ENCODE results near the gene ANKRD24.
"Not testable (repeated sequence)": the region's sequence is repeated elsewhere in the genome, so short reads cannot be mapped to it uniquely, and the experiment has no call there.

ANKRD24 gene

DNA sequence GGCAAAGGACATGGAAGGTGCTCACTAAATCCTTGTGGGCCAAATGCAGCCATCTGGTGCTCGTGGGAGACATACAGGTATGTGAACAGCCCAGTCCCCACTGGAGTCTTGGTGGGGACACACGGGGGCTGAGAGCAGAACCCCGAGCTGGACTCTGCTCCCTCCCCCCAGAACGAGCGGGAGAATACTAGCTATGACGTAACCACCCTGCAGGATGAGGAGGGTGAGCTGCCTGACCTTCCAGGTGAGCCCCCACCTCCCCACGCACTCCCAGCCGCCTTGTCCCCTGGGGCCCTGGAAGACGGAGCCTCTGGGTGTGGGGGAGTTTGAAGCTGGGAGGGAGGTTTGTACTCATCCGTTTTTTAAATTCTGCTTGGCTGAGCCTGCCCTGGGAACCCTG is 33.3 kb downstream of the ANKRD24 start:
- no peak overlapping the region for H3K27ac ChIP-seq
- TF ChIP-seq CTCF (IDR thresholded peaks at IDR 0.05) (no peak), ZFX (IDR thresholded peaks at IDR 0.05; ENCODE audit: borderline replicate concordance) (no peak)

GRCh38 chr19:4216846-4217245 is 34.4 kb downstream of the ANKRD24 start:
- no peak for TF ChIP-seq ZFX (IDR thresholded peaks at IDR 0.05; ENCODE audit: borderline replicate concordance)
- TF ChIP-seq CTCF (IDR thresholded peaks at IDR 0.05) = no peak
- H3K27ac ChIP-seq = no peak overlapping the region

DNA sequence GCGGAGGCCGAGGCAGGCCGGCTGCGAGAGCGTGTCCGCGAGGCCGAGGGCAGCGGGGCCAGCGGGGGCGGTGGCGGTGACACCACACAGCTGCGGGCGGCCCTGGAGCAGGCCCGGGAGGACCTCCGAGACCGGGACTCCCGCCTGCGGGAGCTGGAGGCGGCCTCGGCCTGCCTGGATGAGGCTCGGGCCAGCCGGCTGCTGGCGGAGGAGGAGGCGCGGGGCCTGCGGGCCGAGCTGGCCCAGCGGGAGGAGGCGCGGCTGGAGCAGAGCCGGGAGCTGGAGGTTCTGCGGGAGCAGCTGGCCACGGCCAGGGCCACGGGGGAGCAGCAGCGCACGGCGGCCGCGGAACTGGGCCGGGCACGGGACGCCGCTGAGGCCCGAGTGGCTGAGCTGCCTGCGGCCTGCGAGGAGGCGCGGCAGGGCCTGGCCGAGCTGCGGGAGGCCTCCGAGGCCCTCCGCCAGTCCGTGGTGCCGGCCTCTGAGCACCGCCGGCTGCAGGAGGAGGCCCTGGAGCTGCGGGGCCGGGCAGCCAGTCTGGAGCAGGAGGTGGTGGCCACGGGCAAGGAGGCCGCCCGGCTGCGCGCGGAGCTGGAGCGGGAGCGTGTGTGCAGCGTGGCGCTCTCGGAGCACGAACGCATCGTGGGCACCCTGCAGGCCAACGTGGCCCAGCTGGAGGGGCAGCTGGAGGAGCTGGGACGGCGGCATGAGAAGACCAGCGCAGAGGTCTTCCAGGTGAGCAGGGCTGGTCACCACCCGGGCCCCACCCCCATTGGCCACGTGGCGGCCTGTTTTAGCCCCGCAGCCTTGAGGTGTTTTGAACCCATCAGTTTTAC is 35.2 kb downstream of the ANKRD24 start:
- TF ChIP-seq CTCF (IDR thresholded peaks at IDR 0.05) (no peak), ZFX (IDR thresholded peaks at IDR 0.05; ENCODE audit: borderline replicate concordance) (no peak)
- H3K27ac ChIP-seq = no peak overlapping the region

DNA sequence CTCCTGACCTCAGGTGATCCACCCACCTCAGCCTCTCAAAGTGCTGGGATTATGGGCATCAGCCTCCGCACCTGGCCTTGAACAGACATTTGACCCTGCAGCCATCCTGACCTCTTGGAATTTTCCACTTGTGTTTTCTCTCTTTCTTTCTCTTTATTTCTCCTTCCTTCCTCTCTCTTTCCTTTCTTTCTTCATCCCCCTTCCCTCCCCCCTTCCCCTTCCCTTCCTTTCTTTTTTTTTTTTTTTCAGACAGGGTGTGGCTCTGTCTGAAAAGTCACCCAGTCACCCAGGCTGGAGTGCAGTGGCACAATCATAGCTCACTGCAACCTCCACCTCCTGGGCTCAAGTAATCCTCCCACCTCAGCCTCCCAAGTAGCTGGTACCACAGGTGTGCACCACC is 36.0 kb downstream of the ANKRD24 start:
- H3K27ac ChIP-seq = not testable (repeated sequence)

DNA sequence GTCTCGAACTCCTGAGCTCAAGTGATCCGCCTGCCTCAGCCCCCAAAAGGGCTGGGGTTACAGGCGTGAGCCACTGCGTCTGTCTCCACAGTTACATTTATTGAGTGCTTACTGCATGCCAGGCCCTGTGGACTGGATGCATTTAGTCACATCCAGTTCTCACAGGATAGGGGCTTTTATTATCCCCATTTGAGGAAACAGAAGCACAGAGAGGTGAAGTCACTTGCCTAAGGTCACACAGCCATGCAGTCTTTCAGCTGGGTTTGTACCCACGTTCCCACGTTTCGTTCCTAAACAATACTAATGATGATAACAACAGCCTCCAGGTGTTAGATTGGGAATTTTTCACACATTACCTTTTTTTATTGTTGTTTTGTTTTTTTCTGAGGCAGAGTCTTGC is 37.7 kb downstream of the ANKRD24 start:
- TF ChIP-seq CTCF (IDR thresholded peaks at IDR 0.05) (no peak), ZFX (IDR thresholded peaks at IDR 0.05; ENCODE audit: borderline replicate concordance) (no peak)
- no peak overlapping the region for H3K27ac ChIP-seq

GRCh38 chr19:4224470-4224869 is 42.0 kb downstream of the ANKRD24 start:
- TF ChIP-seq CTCF (IDR thresholded peaks at IDR 0.05) (no peak), ZFX (IDR thresholded peaks at IDR 0.05; ENCODE audit: borderline replicate concordance) (no peak)
- H3K27ac ChIP-seq = no peak overlapping the region

DNA sequence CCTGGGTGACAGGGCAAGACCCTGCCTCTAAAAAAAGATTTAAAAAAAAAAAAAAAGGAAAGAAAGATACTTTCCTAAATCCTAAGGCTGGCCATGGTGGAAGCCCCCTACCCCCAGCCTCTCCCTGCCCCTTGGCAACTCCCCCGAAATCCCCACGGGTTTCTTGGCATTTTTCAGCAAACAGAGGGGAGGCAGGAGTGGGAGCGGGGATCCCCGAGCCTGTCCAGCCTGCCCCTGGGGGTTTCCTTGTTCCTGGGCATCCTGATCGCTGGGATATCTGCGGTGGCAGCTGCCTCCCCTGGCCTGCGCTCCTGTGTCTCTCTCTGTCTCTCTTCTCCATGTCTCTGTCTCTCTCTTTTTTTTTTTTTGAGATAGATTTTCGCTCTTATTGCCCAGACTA is 43.4 kb downstream of the ANKRD24 start:
- no peak overlapping the region for H3K27ac ChIP-seq
- TF ChIP-seq CTCF (IDR thresholded peaks at IDR 0.05) (no peak), ZFX (IDR thresholded peaks at IDR 0.05; ENCODE audit: borderline replicate concordance) (no peak)

GRCh38 chr19:4227771-4228170 is 45.3 kb downstream of the ANKRD24 start:
- TF ChIP-seq ZFX (IDR thresholded peaks at IDR 0.05; ENCODE audit: borderline replicate concordance) = no peak
- TF ChIP-seq CTCF (IDR thresholded peaks at IDR 0.05) = no peak
- H3K27ac ChIP-seq = no peak overlapping the region

Data from 22Rv1 (cell line).